GM23248 (cell line): ENCODE measurements around the gene TTN. TPM values are rescaled to one million over a fixed set of nuclear protein-coding genes. Genes with fewer than 3 reads are reported as not detected.

ENCODE experiments used
- DNase-seq: peaks from one replicate; pipeline ENCODE4 v3.0.0-alpha.2; 2015
- H2AFZ ChIP-seq: fragments of 200-600 bp; sonication (generic); 2 replicates; pipeline ENCODE4 v1.6.1; 2016; ENCODE audit warnings: antibody characterized with exemption
- H3F3A ChIP-seq: fragments of 200-600 bp; sonication (generic); 2 replicates; pipeline ENCODE4 v1.6.1; 2016; ENCODE audit warnings: mild to moderate bottlenecking, antibody characterized with exemption, mixed run types; ENCODE audit not compliant: insufficient read depth
- H3K27ac ChIP-seq: fragments of 200-600 bp; sonication (generic); 2 replicates; pipeline ENCODE4 v1.5.1; 2016; ENCODE audit warnings: mild to moderate bottlenecking
- H3K27me3 ChIP-seq: fragments of 200-600 bp; sonication (generic); replicated peaks from 2 replicates; pipeline ENCODE4 v1.6.1; 2016; ENCODE audit warnings: mild to moderate bottlenecking; ENCODE audit not compliant: insufficient read depth
- H3K36me3 ChIP-seq: fragments of 200-600 bp; sonication (generic); 2 replicates; pipeline ENCODE4 v1.6.1; 2016; ENCODE audit warnings: low read depth, mild to moderate bottlenecking
- H3K4me1 ChIP-seq: fragments of 200-600 bp; sonication (generic); 2 replicates; pipeline ENCODE4 v1.6.1; 2016; ENCODE audit warnings: mild to moderate bottlenecking; ENCODE audit not compliant: insufficient read depth
- H3K4me2 ChIP-seq: fragments of 200-600 bp; sonication (generic); one replicate; pipeline ENCODE4 v1.6.1; 2016; ENCODE audit warnings: mild to moderate bottlenecking; ENCODE audit not compliant: unreplicated experiment
- H3K4me3 ChIP-seq: fragments of 200-600 bp; sonication (generic); 2 replicates; pipeline ENCODE4 v1.5.1; 2016; ENCODE audit warnings: mild to moderate bottlenecking
- H3K79me2 ChIP-seq: fragments of 200-600 bp; sonication (generic); 2 replicates; pipeline ENCODE4 v1.6.1; 2016; ENCODE audit warnings: mild to moderate bottlenecking; ENCODE audit not compliant: insufficient read depth
- H3K9ac ChIP-seq: fragments of 200-600 bp; sonication (generic); 2 replicates; pipeline ENCODE4 v1.6.1; 2016; ENCODE audit warnings: mild to moderate bottlenecking
- H3K9me2 ChIP-seq: fragments of 200-600 bp; sonication (generic); 2 replicates; pipeline ENCODE4 v1.6.1; 2016; ENCODE audit warnings: mixed run types, mild to moderate bottlenecking, moderate library complexity; ENCODE audit not compliant: insufficient read depth
- H3K9me3 ChIP-seq: fragments of 200-600 bp; sonication (generic); one replicate; pipeline ENCODE4 v1.6.1; 2017; ENCODE audit warnings: low read depth
- H4K20me1 ChIP-seq: fragments of 200-600 bp; sonication (generic); 2 replicates; pipeline ENCODE4 v1.6.0; 2016; ENCODE audit not compliant: insufficient read depth
- EZH2 ChIP-seq: fragments of 200-600 bp; sonication (generic); IDR thresholded peaks from 2 replicates; pipeline ENCODE4 v1.6.1; 2018; ENCODE audit warnings: antibody characterized with exemption, mild to moderate bottlenecking; ENCODE audit not compliant: insufficient read depth, poor library complexity, severe bottlenecking
- EZH2phosphoT487 ChIP-seq: fragments of 200-600 bp; sonication (generic); IDR thresholded peaks from 2 replicates; pipeline ENCODE4 v1.6.1; 2018; ENCODE audit warnings: antibody characterized with exemption, moderate library complexity, mild to moderate bottlenecking, low read depth; ENCODE audit not compliant: insufficient read depth
- WGBS, 2 experiments: methylation state at CpG; one replicate each; pipeline ENCODE4 v1.1.6; 2015 to 2017; ENCODE audit warnings: low lambda C conversion rate in 2 of 2, low coverage in 1 of 2; ENCODE audit errors: missing lambda C conversion rate in 2 of 2; 5-methylcytosine and 5-hydroxymethylcytosine counted together
- in situ Hi-C: fragments of 300-500 bp; cut with MboI; formaldehyde crosslinking; loops from 2 replicates; pipeline ENCODE4 v1.15.0; 2020
- polyA plus RNA-seq: library from polyadenylated mRNA; unstranded; fragments of >200 nt; fragmentation: Nextera tagmentation; extraction: Ambion mirVana; gene quantifications from 2 replicates; pipeline ENCODE4 v1.2.1, GENCODE V29; 2016
- total RNA-seq: library from RNA; depleted of rRNA; stranded (reverse); fragments of >200 nt; shearing (Covaris generic); gene quantifications from 2 replicates; pipeline ENCODE4 v1.2.3, GENCODE V29; 2014

TTN gene
- total and polyA plus RNA-seq, 2 experiments from 2014 or later: 0.13 TPM; not detected in 1

DNA sequence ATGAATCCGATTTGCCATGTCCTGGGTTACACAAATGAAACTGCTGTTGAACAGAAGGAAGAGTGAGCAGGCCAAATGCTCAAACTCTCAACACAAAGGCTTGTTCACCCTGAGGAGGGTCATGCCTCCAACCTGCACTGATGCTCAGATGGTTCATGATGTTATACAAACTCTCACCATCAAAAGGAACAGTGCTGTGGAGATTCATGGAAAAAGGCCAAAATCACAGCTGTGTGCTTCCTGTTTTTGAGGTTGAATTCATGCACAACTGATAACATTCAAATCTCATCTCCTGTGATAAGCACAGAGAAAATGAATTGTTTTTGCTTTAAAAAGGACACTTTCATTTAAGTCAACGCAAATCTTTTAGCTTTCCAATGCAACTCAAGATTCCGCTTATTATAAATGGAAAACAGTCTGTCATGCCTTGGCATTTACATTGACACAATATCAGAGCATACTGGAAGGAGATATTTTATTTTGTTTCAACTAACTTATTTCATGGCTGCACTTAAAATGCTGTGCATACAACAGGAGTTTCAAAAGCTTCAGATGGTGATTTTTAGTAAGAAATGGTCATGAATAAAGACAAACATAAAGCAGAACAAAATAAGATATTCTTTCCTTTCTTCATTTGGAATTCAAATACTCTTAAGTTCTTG, 22.2 kb upstream of the TTN start:
- TF ChIP-seq EZH2phosphoT487 (no peak), EZH2 (no peak)
- Histone ChIP-seq H3K4me2 (no peak overlapping the region), H2AFZ (no peak overlapping the region), H3F3A (no peaks in the 10 kb centered on the region), H3K36me3 (no peaks in the 10 kb centered on the region), H3K9ac (no peak overlapping the region), H3K27ac (no peak overlapping the region), H4K20me1 (no peaks in the 10 kb centered on the region), H3K9me2 (no peaks in the 10 kb centered on the region), H3K27me3 (no peaks in the 10 kb centered on the region), H3K9me3 (no peaks in the 10 kb centered on the region), H3K4me1 (peaks cover 6% of the 10 kb centered on the region), H3K4me3 (no peak overlapping the region), H3K79me2 (no peaks in the 10 kb centered on the region)
- peak; percentile 10 for DNase-seq
- in situ Hi-C loops: no loop called here
- WGBS, 2 experiments: 57 to 67% methylated on average over 3 of the region's 3 CpGs

DNA sequence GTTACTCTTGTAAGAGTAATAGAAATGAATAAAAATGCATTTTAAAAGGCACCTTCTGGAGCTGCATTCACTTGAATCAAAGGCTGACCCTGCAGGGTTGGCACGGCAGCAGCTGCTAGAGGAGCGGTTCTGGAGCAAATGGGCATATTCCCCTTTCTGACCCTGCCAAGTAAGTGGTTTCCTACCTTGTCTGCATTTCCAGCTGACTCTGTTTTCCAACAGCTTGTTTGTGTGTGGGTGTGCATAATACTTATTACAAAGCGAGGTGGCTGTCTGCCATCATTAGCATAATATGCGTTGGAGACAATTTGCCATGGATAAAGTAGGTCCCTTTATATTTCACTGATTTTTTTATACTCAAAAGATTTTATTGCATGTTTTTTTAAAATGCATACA, 21.3 kb upstream of the TTN start:
- in situ Hi-C loops: no loop called here
- Histone ChIP-seq H3K9ac (no peak overlapping the region), H3K79me2 (no peaks in the 10 kb centered on the region), H3K27ac (no peak overlapping the region), H2AFZ (no peak overlapping the region), H3F3A (no peaks in the 10 kb centered on the region), H4K20me1 (no peaks in the 10 kb centered on the region), H3K4me3 (no peak overlapping the region), H3K9me3 (no peaks in the 10 kb centered on the region), H3K27me3 (no peaks in the 10 kb centered on the region), H3K4me2 (no peak overlapping the region), H3K4me1 (peaks cover 6% of the 10 kb centered on the region), H3K9me2 (no peaks in the 10 kb centered on the region), H3K36me3 (no peaks in the 10 kb centered on the region)
- 84% methylated on average over 4 of the region's 4 CpGs for WGBS, 2 experiments
- TF ChIP-seq EZH2phosphoT487: no peak
- no peak for TF ChIP-seq EZH2
- DNase-seq: no peak

DNA sequence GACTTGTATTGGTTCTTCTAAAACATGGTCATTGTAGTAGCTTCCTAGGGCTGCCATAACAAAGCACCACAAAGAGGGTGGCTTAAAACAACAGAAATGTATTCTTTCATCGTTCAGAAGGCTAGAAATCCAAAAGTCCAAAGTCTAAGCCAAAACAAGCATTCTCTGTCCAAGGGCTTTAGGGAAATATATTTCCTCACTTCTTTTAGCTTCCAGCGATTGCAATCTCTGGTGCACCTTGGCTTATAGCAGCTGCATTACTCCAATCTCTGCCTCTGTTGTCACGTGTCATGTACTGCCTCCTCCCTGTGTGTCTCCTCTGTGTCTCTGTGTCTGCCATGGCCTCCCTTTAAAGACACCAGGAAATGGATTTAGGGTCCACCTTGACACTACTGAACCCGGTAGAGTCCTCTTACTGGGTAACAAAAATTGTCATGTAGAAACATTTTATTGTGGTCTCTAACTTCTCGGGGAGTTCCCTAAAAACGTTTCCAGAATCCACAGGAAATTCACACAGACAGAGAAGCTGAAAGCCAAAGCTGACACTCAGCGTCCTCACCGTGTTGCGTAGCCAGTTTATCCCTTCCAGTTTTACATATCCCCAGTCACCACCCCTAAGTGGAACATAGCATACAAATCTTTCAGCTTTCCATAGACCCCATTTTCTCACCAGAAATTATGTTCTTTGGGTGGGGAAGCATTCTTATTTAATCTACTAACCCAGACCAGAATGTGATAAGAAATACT, 20.7 kb upstream of the TTN start:
- DNase-seq: no peak
- H3F3A ChIP-seq: no peaks in the 10 kb centered on the region
- H3K27ac ChIP-seq: no peak overlapping the region
- peaks cover 6% of the 10 kb centered on the region for H3K4me1 ChIP-seq
- no peaks in the 10 kb centered on the region for H3K36me3 ChIP-seq
- in situ Hi-C loops: no loop called here
- H3K9me2 ChIP-seq: no peaks in the 10 kb centered on the region
- H3K27me3 ChIP-seq: no peaks in the 10 kb centered on the region
- WGBS, 2 experiments: 69 to 75% methylated on average over 9 of the region's 9 CpGs
- H4K20me1 ChIP-seq: no peaks in the 10 kb centered on the region
- H3K9me3 ChIP-seq: no peaks in the 10 kb centered on the region
- no peak overlapping the region for H3K4me2 ChIP-seq
- H3K4me3 ChIP-seq: no peak overlapping the region
- H3K79me2 ChIP-seq: no peaks in the 10 kb centered on the region
- H3K9ac ChIP-seq: no peak overlapping the region
- H2AFZ ChIP-seq: no peak overlapping the region
- TF ChIP-seq EZH2 (no peak), EZH2phosphoT487 (no peak)

DNA sequence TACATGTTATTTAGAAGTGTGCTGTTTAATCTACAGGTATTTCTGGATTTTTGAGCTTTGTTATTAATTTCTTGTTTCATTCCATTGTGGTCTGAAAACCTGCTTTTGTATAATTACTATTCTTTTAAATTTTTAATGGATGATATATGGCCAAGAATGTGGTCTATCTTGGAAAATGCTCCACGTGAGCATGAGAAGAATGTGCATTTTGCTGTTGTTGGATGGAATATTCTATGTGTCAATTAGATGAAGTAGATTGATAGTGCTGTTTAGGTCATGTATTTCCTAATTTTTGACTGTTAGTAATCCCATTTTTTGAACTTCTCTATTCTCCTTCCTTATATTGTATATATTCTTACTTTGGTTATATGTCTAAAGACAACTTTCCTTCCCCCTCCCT, 19.9 kb upstream of the TTN start:
- Histone ChIP-seq H3K4me2 (no peak overlapping the region), H3K9me2 (no peaks in the 10 kb centered on the region), H3K27me3 (no peaks in the 10 kb centered on the region), H3K79me2 (no peaks in the 10 kb centered on the region), H3K4me3 (no peak overlapping the region), H3K9me3 (no peaks in the 10 kb centered on the region), H3K36me3 (no peaks in the 10 kb centered on the region), H2AFZ (no peak overlapping the region), H3K9ac (no peak overlapping the region), H4K20me1 (no peaks in the 10 kb centered on the region), H3K27ac (no peak overlapping the region), H3K4me1 (peaks cover 6% of the 10 kb centered on the region), H3F3A (no peaks in the 10 kb centered on the region)
- in situ Hi-C loops: no loop called here
- DNase-seq: no peak
- 24 to 39% methylated on average over 1 of the region's 1 CpG for WGBS, 2 experiments
- no peak for TF ChIP-seq EZH2phosphoT487
- TF ChIP-seq EZH2: no peak
